NCI-H128 (cell line): ENCODE results near the gene KIAA0930.

Experiments used
- DNase-seq: peaks from one replicate; lab custom pipeline; 2025; ENCODE audit not compliant: unreplicated experiment; lab: John Stamatoyannopoulos, UW

The KIAA0930 gene

DNA sequence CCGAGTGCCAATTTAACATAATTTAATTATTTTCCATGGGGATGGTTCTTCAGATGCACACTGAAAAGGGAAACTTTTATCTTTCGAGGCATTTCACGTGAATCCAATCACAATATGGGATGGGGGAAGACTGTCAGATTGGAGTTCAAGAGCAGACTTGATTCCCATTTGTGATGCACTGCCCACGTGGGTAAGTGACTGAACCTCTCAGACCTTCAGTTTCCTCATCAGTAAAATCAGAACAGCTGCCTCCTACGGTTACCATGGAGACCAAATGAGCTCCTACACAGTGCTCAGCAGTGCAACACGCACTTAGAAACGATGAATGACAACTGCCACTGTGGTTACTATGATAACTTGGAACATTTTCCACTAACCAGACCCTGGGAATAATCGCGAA lies 21.7 kb downstream of the KIAA0930 start:
- DNase-seq: no peak

DNA sequence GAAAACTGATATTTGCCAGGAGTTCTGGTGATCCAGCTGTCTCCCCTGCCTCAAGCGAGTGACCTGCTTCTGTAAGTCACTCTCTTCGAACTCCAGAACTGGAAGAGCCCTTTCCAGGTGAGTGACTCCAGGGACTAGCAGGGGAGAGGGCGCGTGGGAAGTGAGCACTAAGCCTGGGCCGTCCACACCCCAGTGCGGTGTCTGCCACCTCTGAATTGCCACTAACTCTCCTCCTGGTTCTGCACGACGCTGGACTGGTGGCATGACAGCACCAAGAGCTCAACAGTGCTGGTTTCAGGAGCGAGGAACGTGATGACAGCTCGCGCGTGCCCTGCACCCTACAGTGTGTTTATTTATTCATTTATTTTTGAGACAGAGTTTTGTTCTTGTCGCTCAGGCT lies 22.9 kb downstream of the KIAA0930 start:
- DNase-seq: no peak

DNA sequence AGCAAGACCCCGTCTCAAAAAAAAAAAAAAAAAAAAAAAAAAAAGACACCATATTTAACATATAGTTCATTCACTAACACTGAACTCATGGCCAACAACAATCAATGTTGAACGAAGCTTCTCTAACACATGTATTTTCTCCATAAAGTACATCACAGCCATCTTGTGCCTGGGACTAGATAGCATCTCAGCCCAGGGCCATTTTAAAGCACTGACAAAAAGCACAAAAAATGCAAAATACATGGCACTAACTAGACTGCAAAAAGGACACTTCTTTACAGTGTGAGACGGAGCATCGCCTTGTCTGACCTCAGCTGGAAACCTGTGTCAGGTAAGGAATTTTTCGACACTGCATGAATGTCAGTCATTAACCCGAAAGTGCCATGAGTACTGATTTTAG lies 23.3 kb downstream of the KIAA0930 start:
- DNase-seq: no peak

GRCh38 chr22:45216133-45217003 lies 24.3 kb downstream of the KIAA0930 start:
- DNase-seq: no peak

DNA sequence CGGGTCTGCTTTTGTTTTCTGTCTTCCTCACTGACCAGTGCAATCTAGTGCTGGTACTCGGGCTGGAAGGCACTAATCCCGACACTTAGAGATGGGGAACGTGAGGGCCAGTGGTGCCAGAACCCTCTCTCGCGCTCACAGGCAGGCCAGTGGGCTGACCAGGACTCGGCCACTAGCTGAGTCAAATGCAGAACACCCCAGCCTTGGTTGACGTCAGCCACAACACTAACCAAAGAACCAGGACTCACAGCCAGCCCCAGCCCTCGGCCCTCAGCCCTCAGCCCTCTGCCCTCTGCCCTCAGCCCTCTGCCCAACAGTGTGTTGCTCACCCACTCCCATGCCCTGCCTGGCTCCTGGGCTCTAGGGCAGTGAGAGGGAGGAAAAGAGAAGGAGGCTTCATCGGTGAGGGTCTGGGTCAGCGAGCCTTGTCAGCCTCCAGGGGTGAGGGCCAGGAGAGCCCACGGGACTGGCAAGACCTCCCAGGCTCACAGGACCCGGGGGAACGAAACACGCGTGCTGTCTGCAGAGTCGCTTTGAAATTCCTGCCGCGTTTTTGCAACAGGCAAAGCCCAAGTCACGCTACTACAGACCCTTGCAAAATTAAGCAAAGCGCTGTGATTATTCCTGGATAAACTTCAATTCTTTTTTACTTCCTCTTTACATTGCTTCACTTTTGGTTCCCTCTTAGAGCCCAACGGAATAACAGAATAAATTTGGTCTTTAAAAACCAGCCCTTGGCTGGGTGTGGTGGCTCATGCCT lies 27.5 kb downstream of the KIAA0930 start:
- DNase-seq: no peak

- DNase-seq: no peak
Observed at GRCh38 chr22:45212306-45212709, 28.4 kb downstream of the KIAA0930 start.

DNA sequence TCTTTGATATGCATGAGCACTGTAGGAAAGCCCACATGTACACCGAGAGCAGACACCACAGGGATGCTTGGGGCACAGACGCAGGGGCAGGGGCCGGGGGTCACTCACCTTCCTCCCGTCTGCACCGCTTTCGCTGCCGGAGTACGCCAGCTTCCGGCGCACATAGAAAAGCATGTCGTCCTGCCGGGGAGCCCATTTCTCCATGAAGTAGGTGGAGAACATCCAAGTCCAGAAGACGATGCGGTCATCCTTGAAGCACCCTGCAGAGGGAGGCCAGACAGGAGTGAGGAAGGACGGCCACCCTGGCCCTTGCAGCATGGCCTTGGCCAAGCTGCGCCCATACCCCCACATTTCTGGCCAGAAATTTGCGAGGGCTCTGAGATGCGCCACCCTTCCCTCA lies 28.8 kb downstream of the KIAA0930 start:
- no peak for DNase-seq

- DNase-seq: no peak
Observed at GRCh38 chr22:45211435-45211834, 29.3 kb downstream of the KIAA0930 start.

DNA sequence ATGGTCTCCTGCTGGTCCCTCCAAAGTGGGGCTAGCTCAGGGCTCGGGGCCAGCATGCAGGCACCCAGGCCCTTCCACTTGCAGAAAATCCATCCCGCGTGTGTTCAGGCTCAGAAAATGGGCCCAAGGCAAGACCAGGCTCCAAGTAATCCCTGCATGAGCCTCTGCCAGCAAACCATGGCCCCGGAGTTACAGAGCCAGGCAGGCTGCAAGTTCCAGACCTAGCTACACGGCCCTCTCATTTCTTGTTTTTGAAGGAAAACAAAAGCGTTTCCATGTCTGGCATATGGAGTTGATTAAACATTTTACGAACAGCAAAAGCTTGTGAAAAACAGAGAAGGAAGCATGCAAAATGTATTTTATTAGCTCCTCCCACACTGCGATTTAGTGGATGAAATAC lies 29.7 kb downstream of the KIAA0930 start:
- DNase-seq: no peak

GRCh38 chr22:45210577-45210976 lies 30.1 kb downstream of the KIAA0930 start:
- no peak for DNase-seq

DNA sequence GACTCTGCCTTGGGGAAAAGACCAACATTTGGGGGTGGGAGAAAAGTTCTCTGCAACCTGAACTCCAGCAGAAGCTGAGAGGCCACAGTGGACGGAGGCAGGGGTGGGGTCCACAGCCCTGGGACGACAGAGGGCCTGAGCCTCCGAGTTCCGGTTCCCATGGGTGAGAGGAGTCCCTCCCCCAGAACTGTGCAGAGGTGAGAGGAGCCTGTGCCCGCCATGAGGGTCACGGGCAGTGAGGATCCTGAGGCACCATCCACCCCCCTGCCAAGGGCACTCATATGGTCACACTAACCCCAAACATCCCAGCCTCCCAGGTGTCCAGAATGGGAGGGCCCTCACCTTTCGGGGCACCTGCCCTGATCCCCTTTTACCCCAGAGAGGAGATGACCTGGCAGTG lies 30.5 kb downstream of the KIAA0930 start:
- no peak for DNase-seq

GRCh38 chr22:45208993-45209838 lies 31.5 kb downstream of the KIAA0930 start:
- DNase-seq: no peak

DNA sequence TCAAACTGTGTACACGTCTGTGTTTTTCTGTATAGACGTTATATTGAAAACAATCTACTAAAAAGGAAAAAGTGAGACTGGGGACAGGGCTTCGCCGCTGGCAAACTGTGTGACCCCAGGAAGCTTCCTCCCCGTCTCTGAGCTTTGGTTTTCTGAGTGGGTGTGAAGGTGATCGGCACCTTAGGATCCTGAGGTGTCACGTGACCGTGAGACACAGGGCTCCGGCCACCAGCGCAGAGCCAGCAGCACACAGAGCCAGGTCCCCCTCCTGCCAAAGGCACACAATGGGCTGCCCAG lies 32.0 kb downstream of the KIAA0930 start:
- DNase-seq: no peak

DNA sequence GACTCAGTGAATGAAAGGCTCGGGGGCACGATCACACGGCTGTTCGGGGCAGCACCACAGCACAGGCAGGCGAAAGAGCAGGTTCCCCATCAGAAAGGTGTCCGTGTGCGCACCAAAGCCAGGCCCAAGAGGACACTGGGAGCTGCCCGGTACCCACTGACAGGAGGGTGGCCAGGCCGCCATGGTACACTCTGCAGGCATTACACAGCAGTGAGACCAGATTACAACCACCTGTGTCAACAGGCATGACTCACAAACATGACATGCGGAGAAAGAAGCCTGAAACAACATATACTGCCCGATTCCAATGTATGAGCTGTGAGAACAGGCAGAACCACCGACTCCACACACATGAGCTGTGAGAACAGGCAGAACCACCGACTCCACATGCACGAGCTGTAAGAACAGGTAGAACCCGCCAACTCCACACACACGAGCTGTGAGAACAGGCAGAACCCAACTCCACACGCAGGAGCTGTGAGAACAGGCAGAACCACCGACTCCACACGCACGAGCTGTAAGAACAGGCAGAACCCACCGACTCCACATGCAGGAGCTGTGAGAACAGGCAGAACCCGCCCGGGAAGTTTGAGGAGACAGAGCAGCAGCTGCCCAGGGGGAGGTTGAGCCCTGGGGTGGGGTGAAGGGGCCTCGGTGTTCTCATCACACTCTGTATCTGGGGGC lies 32.6 kb downstream of the KIAA0930 start:
- DNase-seq: no peak

- DNase-seq: no peak
Observed at GRCh38 chr22:45207533-45207932, 33.2 kb downstream of the KIAA0930 start.

- DNase-seq: no peak
Observed at GRCh38 chr22:45206233-45206632, 34.5 kb downstream of the KIAA0930 start.

DNA sequence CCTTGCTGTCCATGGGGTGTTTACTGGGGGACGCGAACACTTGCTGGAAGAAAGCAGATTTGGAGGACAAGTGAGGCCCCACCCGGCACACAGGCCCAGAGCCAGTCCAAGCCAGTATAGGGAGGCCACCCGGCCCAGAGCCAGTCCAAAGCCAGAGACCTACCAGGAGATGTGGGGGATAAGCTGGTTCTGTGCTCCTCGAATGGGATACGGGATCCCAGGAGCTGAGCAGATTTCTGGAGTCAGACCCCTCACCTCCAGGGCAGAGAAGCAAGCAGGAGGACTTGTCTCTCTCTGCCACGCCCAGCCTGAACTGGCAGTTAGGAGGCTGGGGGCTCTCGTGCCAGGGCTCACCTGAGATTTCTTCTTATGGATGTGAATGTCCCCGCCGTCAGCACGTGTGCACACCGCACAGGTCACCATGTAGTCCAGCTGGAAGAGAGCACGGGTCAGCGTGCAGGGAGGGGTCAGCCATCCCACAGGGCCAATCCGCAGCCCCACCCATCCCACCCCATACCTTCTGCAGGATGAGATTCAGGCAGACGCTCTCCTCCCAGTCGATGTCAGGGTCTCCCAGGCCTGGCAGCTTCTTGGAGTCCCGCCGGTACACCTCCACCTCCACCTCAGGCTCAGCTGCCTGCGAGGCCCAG lies 35.3 kb downstream of the KIAA0930 start:
- no peak for DNase-seq

GRCh38 chr22:45204819-45205218 lies 35.9 kb downstream of the KIAA0930 start:
- no peak for DNase-seq

- DNase-seq: no peak
Observed at GRCh38 chr22:45204241-45204640, 36.5 kb downstream of the KIAA0930 start.

- DNase-seq: no peak
Observed at GRCh38 chr22:45203150-45203951, 37.3 kb downstream of the KIAA0930 start.
